Astrocyte of the cerebellum (primary cell): ENCODE measurements around the gene PAEP.

Experiments
- DNase-seq: peaks from one replicate; pipeline ENCODE4 v3.0.0-alpha.2; 2011; ENCODE audit warnings: low read depth
- H3K4me3 ChIP-seq: 2 replicates; pipeline ENCODE4 v1.5.1; 2011; ENCODE audit warnings: mild to moderate bottlenecking, low read depth, low read length, moderate library complexity
- CTCF ChIP-seq: IDR thresholded peaks from 2 replicates; pipeline ENCODE4 v1.5.1; 2012; ENCODE audit warnings: low read length, low read depth, moderate library complexity, mild to moderate bottlenecking; ENCODE audit errors: missing control alignments
- in situ Hi-C: cut with HindIII; loops from 2 replicates; pipeline ENCODE4 v1.10.0; 2017; ENCODE audit warnings: low sequenced_read_pairs

The PAEP gene

GRCh38 chr9:135589596-135590485, 28.3 kb downstream of the PAEP start:
- no peak for TF ChIP-seq CTCF
- in situ Hi-C loops = no loop called here
- no peak for DNase-seq
- no peak overlapping the region for H3K4me3 ChIP-seq

GRCh38 chr9:135590486-135591079, 29.0 kb downstream of the PAEP start:
- in situ Hi-C loops = no loop called here
- H3K4me3 ChIP-seq = no peak overlapping the region
- no peak for DNase-seq
- TF ChIP-seq CTCF = no peak

- no peak overlapping the region for H3K4me3 ChIP-seq
- DNase-seq = no peak
- TF ChIP-seq CTCF = no peak
- in situ Hi-C loops = no loop called here
Measured at GRCh38 chr9:135591506-135592330, 30.2 kb downstream of the PAEP start.

- in situ Hi-C loops = no loop called here
- TF ChIP-seq CTCF = no peak
- H3K4me3 ChIP-seq = no peak overlapping the region
- no peak for DNase-seq
Measured at GRCh38 chr9:135592331-135592590, 30.7 kb downstream of the PAEP start.

GRCh38 chr9:135592625-135593024, 31.1 kb downstream of the PAEP start:
- in situ Hi-C loops = no loop called here
- DNase-seq = no peak
- no peak for TF ChIP-seq CTCF

GRCh38 chr9:135596211-135596610, 34.7 kb downstream of the PAEP start:
- H3K4me3 ChIP-seq = no peak overlapping the region
- TF ChIP-seq CTCF = no peak
- no peak for DNase-seq
- in situ Hi-C loops = no loop called here

More at GRCh38 chr9:135592625-135593024, 31.1 kb downstream of the PAEP start:
- no peak overlapping the region for H3K4me3 ChIP-seq
